OCI-LY3 (cell line): ENCODE data around the gene HSPBP1.

ENCODE experiments used
- EZH2phosphoT487 ChIP-seq: fragments of 200-600 bp; shearing (Covaris generic); IDR thresholded peaks from 2 replicates; pipeline ENCODE4 v1.6.1; 2018; ENCODE audit warnings: antibody characterized with exemption, mixed run types, low read depth
- TF ChIP-seq, protein P1 (sequence below): fragments of 200-600, 300-600 bp; sonication (generic); IDR thresholded peaks from 2 replicates; pipeline ENCODE4 v1.5.1; 2014; ENCODE audit warnings: antibody characterized with exemption, low read length, low read depth

DNA sequence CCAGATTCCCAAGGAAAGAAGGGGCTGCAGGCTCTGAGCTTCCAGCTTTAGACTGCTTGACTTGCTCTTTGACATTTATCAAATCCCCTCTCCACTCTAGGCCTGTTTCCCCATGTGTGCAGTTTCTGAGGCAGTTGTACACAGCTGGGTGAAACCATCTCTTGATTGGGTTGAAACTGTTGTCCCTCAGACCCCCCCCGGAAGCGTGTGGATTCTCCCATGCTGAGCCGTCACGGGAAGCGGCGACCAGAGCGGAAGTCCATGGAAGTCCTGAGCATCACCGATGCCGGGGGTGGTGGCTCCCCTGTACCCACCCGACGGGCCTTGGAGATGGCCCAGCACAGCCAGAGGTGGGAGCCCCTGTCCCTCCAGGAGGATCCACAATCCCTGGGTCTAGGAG is 23.6 kb upstream of the HSPBP1 start:
- TF ChIP-seq, protein P1, sequence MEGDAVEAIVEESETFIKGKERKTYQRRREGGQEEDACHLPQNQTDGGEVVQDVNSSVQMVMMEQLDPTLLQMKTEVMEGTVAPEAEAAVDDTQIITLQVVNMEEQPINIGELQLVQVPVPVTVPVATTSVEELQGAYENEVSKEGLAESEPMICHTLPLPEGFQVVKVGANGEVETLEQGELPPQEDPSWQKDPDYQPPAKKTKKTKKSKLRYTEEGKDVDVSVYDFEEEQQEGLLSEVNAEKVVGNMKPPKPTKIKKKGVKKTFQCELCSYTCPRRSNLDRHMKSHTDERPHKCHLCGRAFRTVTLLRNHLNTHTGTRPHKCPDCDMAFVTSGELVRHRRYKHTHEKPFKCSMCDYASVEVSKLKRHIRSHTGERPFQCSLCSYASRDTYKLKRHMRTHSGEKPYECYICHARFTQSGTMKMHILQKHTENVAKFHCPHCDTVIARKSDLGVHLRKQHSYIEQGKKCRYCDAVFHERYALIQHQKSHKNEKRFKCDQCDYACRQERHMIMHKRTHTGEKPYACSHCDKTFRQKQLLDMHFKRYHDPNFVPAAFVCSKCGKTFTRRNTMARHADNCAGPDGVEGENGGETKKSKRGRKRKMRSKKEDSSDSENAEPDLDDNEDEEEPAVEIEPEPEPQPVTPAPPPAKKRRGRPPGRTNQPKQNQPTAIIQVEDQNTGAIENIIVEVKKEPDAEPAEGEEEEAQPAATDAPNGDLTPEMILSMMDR: no peak
- TF ChIP-seq EZH2phosphoT487: no peak
